Measurements from ENCODE around the gene GRHL3.

GRHL3 gene

DNA sequence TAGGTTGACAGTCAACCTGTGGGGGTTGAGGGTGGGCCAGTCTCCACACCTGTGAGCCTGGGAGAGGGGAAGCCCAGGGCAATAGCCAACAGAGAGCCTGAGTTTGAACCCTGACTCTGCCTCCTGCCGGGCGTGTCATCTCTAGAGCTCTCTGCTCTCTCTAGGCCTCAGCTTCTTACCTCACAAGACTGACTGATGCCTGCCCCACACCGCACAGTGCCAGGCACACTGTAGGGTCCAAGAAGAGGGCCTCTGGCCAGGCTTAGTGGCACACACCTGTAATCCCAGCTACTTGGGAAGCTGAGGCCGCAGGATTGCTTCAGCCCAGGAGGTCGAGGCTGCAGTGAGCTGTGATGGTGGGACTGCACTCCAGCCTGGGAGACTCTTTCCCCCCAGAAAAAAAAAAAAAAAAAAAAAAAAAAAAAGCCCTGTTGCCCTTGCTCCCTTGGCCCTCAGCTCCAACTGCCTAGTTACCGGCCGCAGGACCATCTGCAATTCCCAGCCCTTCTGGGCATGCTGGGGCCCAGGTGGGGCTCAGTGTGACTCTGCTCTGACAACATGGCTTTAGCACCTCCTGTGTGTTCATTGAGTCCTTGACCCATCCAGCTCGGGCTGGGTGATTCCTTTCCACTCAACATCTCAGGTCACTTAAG lies 25.1 kb downstream of the GRHL3 start:
- DNase-seq (ENCODE audit: low spot score), result peak; percentile 11

DNA sequence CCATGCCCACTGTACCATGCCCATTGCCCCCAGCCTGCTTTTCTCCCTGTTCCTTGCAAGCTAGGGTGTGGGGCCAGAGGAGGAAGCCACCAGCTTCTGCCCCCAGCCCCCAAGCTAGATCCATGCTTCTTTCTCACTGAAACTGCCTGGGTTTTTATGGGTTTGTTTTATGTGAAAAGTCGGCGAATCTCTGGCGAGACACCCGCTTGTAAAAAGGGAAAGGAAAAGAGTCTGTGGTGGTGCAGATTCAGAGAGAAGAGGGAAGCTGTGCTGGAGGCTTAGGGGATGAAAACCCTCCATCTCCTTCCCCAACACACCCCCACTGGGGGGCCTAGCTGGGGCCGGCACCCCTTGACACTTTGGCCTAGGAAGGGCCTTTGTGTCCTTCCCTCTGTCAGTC lies 26.2 kb downstream of the GRHL3 start:
- DNase-seq (ENCODE audit: low spot score), result no peak

DNA sequence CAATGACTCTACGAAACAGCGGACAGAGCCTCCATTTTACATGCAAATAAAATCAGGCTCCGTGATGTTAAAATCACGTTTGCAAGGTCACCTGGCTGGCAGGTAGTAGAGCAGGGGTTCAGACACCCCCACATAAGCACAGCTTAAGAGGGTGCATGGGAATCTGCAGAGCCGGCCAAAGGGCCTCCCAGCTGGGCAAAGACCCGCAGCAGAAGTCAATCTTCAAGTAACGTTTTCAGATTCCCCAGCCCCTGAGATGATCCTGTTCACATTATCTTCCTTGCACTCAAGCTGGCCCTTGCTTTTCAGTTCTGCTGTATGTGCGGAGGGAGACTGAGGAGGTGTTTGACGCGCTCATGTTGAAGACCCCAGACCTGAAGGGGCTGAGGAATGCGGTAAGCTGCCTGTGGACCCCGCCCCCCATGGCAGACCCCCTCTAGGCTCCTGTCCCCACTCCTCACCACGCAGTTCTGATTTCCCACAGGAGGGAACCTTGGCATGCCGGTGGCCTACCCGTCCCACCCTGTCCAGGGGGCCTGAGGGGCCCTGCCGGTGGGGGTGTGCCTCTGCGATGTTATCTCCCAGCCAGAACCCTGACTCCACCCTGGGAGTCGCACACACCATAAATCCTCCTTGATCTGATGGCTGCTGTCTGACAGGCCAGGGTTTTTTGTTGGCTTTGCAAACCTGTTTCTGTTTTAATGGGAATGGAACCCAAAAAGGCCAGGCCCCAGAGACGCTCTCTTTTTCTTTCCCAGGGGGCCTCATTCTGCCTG lies 28.2 kb downstream of the GRHL3 start:
- DNase-seq (ENCODE audit: low spot score), result no peak

DNA sequence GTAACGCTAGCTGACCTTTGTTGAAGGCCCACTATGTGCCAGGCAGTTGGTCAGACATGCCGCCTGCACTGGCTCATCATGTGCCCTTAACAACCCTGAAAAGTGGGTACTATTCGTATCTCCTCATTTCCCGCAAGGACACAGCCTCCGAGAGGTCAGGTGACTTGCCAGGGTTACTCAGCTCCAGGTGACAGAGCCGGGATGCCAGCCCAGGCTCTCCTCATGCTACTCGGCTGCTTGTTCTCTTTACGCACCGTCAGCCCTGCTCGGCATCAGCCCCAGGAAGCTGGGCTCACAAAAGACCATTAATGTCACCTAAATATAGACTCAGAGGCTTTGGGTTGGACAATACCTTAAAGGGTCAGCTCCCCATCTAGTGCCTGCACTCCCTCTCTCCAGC lies 29.0 kb downstream of the GRHL3 start:
- DNase-seq (ENCODE audit: low spot score), result no peak

DNA sequence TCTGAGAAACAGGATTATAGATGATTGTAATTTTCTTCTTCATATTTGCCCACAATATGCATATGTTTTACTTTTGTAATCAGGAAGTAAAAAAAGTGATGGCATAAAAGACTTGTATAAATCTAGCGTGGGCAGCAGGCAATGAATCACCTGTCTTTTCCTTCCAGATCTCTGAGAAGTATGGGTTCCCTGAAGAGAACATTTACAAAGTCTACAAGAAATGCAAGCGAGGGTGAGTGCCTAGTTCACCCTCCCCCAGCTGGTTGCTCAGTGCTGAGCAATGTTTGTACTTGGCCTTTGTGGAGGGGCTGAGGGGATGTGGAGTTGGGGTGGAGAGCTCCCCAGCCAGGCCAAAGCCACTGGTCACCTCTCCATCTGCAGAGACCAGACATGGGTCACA lies 30.7 kb downstream of the GRHL3 start:
- DNase-seq (ENCODE audit: low spot score), result no peak

DNA sequence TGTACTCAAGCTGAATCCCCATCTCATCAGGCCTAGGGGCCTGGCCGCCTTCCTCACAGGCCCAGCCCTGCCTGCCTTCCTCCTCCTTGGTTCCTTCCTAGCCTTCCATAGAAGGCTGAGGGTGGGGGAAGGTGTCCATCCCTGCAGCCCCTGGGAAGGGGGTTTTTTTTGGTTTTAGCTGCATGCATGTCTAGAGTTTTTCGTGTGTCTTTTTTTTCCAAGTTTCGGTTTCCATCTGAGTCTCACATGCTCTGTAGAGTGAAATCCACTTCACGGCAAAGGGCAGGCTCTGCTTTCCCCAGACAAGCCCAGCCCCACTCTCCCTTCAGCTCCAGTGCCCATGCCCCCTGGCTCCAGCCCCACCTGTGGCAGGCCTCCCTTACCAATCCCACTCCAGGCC lies 32.1 kb downstream of the GRHL3 start:
- DNase-seq (ENCODE audit: low spot score), result no peak

DNA sequence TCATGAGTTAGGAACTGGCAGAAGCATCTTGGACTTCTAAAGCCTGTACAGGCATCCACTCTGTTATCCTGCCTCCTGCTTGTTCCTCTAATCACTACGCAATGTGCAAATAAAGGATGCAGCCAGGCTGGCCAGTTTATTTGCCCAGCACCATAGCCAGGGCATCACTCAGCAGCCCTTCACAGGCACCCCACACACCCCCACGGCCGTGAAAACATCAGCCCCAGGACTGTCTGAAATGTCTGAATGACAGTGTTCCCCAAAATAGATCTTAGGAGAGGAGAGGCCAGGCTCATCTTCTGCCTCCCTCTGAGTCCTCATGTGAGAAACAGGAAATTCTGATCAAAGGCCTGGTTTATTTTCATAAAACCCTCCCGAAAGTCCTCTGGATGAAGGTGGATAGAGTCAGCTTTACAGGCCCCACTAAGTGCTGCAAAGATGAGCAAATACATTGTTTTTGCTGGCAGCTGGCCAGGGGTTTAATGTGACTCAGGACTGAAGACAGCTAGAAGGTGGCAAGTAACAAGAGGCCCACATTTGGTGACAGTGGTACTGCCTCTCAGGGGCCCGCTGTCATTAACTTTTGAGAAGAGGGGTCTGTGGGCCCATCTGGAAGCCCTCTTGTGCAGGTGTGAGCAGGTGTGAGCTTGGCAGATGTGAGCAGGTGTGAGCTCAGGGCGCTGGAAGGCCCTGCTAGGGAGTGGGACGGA lies 32.9 kb downstream of the GRHL3 start:
- DNase-seq (ENCODE audit: low spot score), result peak; percentile 14

DNA sequence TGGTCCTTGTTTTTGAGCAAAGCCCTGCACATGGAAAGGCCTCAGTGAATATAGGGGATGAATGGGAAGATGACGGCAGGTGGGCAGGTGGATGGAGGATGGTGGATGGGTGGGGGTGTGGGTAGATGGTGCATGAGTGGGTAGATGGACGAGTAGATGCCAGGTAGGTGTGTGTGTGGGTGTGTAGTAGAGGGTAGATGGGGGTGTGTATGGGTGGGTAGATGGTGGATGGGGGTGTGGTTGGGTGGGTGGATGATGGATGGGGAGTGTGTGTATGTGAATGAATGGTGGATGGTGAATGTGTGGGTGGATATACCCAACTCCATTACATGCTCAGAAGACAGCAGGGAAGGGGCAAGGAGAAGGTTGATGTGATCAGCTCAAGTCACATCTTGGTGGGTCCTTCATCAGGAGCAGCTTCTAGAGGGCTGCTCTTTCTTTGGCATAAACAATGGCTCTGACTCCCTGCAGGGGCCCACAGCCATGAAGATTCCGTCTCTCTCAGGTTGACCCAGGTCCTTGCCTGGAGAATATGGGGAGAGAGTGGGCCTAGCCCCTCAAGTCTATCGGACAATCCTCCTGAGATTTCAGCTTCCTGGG lies 34.2 kb downstream of the GRHL3 start:
- no peak for DNase-seq (ENCODE audit: low spot score)

DNA sequence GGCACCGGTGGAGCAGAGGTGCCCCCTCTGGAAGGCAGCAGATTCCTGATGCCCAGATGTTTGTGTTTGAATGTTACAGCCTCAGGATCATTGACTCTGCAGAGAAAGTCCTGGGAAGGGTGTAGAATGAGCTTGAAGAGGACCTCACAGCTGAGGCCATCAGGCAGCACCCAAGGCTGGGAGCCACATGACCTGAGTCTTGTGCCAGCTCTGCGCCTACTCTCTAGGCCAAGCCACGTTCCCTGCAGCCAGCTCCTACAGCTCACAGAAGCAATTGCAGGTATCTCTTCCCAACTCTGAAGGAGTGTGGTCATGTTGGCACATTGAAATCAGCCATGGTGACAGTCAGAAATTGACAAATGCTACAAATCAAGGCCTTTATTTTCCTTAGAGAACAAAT lies 36.3 kb downstream of the GRHL3 start:
- DNase-seq (ENCODE audit: low spot score), result no peak

DNA sequence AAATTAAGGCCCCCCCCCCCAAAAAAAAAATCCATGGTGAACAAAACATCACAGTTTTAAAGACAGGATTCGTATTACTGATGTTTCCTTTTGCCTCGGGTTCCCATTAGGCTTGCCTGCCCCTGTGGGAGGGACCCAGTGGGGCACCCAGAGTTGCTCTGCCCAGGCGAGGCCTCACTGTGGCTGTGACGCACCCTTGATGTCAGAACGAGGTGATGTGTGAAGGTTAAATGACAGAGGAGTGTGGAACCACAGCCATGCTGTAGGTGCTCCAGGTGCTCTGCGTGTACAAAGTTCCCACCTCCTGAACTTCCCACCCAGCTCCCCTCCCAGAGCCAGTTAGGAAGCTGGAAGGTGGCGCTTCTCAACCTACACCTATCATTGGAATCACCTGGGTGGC lies 37.9 kb downstream of the GRHL3 start:
- DNase-seq (ENCODE audit: low spot score), result no peak

DNA sequence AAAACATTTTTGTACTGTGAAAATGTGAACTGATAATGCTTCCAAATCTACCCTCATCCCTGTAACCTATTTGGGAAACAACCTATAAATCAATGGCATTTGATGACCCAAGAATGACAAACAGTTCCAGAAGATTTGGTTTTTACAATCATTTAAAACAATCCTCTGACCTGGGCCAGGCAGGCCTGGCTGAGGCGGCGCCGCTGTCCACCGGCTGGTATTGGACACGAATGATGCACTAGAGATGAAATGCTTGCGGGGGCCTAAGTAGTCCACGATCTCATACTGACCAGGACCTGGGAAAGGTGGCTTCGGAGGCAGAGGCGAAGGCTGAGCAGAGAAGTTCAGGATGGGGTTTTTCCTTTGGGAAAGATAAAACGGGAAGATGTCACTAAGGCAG lies 41.5 kb downstream of the GRHL3 start:
- no peak for DNase-seq (ENCODE audit: low spot score)

DNA sequence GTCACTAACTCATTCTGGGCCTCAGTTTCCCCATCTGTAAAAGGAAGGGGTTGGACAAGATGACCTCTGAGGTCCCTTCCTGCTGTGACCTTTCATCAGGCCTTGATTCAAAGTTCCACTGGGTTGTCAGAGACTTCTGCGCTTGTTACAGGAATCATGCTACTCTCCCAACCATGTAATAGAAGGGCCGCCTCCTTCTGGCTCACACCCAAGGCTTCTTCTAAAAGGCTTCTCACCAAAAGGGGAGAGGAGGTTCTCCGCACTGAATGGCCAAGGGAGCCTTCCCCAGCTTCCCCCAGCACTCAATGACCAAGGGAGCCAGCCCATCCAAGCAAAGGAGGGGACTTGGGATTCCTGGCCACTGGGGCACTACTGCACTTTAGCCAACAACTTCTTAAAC lies 42.7 kb downstream of the GRHL3 start:
- no peak for DNase-seq (ENCODE audit: low spot score)

DNA sequence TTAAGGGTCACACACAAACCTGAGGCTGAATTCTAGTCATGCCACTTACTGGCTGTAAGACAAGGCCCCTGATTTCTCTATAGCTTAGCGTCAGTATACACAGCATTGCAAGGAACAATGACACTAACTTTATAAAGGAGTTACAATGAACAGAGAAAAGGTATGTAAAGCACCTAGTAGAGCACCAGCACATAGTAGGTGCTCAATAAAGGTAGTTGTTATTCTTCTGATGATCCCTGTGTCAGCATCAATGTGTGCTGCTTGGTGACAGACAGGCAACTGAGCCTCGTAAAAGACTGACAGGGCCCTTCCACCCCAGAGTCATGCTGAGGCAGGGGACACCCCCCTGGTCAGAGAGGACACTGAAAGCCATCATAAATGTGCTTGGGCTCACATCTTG lies 43.2 kb downstream of the GRHL3 start:
- no peak for DNase-seq (ENCODE audit: low spot score)

DNA sequence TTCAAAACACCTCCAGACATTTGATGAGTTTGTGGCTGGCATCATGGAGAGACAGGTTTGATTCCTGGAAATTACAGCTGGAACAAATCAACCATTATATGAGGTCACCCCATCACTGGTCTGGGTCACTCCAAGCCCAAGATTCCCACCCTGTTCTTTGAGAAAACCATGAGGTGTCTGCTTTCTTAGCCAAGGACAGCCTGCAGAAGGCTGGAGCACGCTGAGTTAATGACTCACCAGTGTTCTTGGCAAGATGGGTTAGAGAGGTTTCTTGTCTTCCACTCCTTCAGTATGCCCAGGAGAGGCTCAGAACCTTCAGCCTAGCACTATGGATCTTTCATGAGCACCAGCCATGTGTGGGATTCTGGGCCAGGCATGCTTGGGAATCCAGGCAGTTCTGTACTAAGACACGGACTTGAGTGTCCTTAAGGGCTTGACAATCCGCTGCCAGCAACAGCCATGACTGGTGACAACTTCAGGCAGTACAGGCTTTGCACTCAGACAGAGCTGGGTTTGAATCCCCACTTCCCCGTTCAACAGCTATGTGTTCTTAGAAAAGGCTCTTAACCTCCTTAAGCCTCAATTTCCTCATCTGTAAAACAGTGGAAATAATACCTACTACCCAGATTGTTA lies 43.9 kb downstream of the GRHL3 start:
- DNase-seq (ENCODE audit: low spot score), result peak; percentile 13

DNA sequence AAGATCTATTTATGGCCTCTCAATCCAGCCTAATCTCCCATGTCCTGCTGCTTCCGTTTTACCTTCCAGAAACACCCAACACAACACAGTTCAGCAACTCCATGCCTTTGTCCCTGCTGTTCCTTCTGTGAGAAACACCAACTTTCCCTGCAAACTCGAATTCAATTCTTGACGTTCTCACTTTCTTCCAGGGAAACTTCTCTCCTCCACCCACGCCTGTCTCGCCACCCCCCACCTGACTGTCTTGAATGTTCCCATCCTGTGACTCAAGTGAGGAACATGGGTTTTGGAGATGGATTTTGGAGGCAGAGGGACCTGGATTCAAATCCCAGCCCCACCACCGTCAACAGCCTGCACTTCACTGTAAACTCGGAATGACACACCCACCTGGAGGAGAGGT lies 44.8 kb downstream of the GRHL3 start:
- DNase-seq (ENCODE audit: low spot score), result no peak

DNA sequence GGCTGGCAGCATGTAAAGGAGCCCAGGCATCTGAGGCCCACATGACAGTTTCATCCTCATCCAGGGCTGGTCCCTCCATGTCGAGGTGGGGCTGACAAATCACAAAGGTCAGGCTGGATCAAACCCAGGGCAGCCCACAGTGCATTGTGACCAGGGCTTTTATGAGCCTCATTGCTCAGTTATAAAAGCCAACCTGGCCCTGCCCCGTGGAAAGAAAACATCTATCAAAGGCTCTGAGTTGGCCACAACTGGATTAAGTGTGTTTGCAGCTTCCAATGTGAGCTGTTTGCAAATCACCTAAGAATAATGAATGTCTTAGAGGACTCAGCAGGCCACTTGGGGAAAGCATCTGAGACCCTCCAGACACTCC lies 45.4 kb downstream of the GRHL3 start:
- DNase-seq (ENCODE audit: low spot score), result no peak

DNA sequence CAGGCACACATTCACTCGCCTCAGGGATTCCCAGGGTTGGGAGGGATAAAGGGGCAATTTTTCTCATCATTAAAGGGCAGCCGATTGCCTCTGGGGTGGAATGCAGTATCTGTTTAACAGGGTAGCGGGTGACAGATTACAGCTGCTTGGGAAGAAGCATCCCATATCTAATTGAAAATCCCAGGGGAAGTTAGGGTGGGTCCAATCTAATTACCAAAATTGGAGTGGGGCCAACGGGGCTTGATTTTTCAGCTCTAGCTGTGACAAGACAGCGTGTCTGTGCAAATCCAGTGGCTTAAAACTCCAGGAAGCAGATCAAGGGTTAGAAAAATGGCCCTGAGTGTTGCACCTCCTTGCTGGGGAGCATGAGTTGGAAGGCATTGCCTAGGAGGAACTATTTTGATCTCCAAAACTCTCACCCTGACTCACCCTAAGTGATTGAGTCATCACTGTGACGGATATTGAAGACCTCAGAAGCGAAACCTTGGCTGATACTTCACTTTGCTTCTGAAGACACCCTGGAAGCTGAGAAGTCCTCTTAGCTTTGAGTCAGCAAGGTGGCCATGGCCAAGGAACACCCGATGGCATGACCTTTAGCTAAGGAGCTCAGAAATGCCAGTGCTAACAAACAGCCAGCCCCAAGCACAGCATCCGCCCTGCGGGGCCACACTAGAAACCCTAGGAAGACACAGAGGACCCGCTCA lies 46.0 kb downstream of the GRHL3 start:
- peak; percentile 90 for DNase-seq (ENCODE audit: low spot score)

DNA sequence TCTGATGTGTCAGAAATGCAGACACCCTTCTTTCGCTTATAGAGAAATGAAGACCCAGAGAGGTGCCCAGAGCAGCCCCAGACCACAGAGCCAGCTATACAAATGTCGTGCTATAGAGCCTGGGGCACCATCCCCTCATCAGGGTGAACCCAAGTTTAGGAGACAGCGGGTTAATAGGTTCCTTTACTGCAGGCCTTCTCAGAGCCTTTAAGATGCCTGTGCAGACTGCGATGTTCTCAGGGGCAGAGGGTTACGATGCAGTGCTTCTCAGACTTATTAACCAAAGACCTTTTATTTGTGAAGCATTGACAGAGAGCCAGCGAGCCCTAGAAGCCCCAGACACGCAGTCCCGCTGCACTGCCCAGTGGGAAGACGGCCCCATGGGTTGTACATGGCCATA lies 47.5 kb downstream of the GRHL3 start:
- no peak for DNase-seq (ENCODE audit: low spot score)

DNA sequence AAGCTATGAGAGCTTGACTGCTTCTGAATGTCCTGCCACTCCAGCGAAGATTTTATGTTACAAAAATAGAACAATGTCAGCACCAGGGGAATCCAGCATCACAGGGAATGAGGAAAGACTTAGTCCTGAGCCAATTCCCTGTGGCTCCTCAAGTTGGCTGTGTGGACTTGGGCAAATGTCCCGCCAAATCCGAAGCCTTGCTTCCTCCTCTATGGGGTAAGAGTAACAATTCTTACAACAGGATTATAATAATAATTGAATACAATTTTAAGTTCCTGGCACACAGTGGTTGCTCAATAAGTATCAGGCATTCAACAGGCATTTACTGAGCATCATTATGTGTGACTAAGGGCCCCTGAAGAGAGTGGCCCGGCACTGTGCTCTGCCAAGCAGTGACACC lies 50.0 kb downstream of the GRHL3 start:
- DNase-seq (ENCODE audit: low spot score), result no peak

DNA sequence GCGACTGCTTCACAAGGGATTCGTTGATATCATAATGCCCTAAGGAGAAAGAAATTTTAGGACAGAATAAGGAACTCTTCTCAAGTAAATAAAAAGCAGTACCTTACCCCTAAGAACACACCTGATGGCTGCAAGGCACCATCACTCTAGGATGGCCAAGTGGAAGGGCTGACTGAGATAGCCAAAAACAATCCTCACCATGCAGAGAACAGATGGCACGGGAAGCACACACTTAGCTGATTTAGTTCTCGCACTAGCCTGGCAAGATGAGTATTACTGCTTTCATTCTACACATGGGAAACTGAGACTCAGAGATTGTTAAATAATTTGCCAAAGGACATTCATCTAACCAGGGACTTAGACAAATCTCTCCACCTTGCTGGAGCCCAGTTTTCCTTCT lies 50.6 kb downstream of the GRHL3 start:
- no peak for DNase-seq (ENCODE audit: low spot score)

DNA sequence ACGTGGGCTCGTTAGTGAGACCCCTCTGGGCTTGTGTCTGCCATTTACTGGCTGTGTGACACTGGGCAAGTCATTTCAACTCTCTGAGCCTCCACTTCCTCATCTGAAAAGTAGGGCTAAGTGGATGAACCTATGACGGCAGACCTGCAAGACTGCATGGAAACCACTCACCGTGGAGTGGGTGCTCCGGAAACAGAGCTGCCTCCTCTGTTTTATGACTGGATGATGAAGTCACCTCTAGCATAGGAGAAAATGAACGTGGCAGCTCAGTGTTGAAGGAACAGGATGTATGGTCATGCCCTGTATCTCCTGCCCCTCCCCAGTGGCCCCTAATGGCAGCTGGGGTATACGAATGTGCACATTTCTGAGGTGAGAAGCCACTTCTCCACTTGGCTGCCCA lies 53.9 kb downstream of the GRHL3 start:
- DNase-seq (ENCODE audit: low spot score), result no peak

DNA sequence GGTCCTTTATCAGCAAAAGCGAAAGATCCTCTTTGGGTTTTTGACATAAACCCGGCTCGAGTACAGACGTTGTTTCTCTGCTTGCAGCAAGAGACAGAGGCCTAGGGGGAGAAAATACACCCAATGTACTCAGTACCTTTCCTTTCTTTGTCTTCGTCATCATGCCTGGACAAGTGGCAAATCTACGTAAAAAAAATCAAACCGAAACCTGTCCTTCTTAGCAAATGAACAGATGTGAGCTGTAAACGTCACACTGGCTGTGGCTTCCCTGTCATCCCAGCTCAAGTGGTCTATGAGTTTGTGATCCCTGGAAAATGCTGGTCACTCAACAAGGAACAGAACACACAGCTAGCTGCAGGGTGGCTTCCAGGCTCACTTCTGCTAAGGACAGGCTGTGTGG lies 54.6 kb downstream of the GRHL3 start:
- DNase-seq (ENCODE audit: low spot score), result no peak

Data from RKO (cell line).